A549 (cell line): Measurements from ENCODE around the gene PVALEF. TPM values are rescaled to one million over a fixed set of nuclear protein-coding genes. Genes with fewer than 3 reads are reported as not detected.

Experiments
- ATAC-seq, 2 experiments: fragments of 200-7000 bp in 1 of 2; fragments of >200 bp in 1 of 2; cut with Nextera tagmentation in 1 of 2; cut with Tn5 transposase in 1 of 2; 3 replicates each; pipeline versions ENCODE4 v1.8.0 to v1.9.1; 2018 to 2020; ENCODE audit warnings: mild to moderate bottlenecking in 1 of 2, moderate library complexity in 1 of 2
- CTCF ChIA-PET: fragments of 300-600 bp; sonication (Branson Sonifier 250); formaldehyde crosslinking; extraction: SDS; loops from one replicate; lab custom pipeline; 2021; ENCODE audit warnings: antibody characterized with exemption, inconsistent platforms; lab: Yijun Ruan, JAX
- POLR2A ChIA-PET: fragments of 350-600 bp; formaldehyde crosslinking; extraction: SDS; loops from one replicate; lab custom pipeline; 2021; ENCODE audit warnings: antibody characterized with exemption, inconsistent platforms; lab: Yijun Ruan, JAX
- DNase-seq, 2 experiments: peaks; one replicate each; pipeline versions ENCODE4 v3.0.0 to v3.0.0-alpha.2; 2011 to 2016; ENCODE audit warnings: low read depth in 1 of 2, low spot score in 1 of 2
- FAIRE-seq: peaks from 2 replicates; lab custom pipeline; 2011; peaks lifted over from hg19 to GRCh38; lab: Jason Lieb, UNC
- H3K27ac ChIP-seq, 2 experiments: fragments of >200 bp; sonication (Bioruptor Twin); formaldehyde crosslinking; 3 replicates each; pipeline ENCODE4 v1.5.1; 2016 to 2017
- H3K4me1 ChIP-seq: fragments of >200 bp; sonication (Bioruptor Twin); formaldehyde crosslinking; 3 replicates; pipeline ENCODE4 v1.6.1; 2016
- H3K4me2 ChIP-seq: fragments of >200 bp; sonication (Bioruptor Twin); formaldehyde crosslinking; 3 replicates; pipeline ENCODE4 v1.6.1; 2016
- H3K4me3 ChIP-seq: fragments of >200 bp; sonication (Bioruptor Twin); formaldehyde crosslinking; 3 replicates; pipeline ENCODE4 v1.5.1; 2016
- H3K9me3 ChIP-seq: fragments of >200 bp; sonication (Bioruptor Twin); formaldehyde crosslinking; 3 replicates; pipeline ENCODE4 v1.6.1; 2016
- BCL3 ChIP-seq: fragments of >200 bp; sonication (Bioruptor Twin); formaldehyde crosslinking; IDR thresholded peaks from 3 replicates; pipeline ENCODE4 v1.6.1; 2016
- CBX2 ChIP-seq: fragments of 200-600 bp; sonication (generic); IDR thresholded peaks from 2 replicates; pipeline ENCODE4 v1.6.1; 2016; ENCODE audit warnings: low read depth, mild to moderate bottlenecking, borderline replicate concordance
- CTCF ChIP-seq: fragments of >200 bp; sonication (Bioruptor Twin); formaldehyde crosslinking; IDR thresholded peaks from 3 replicates; pipeline ENCODE4 v1.5.1; 2016
- EHF ChIP-seq: fragments of 250-450 bp; sonication (Bioruptor Pico); IDR thresholded peaks from 2 replicates; pipeline ENCODE4 v1.5.0; 2020; ENCODE audit warnings: mild to moderate bottlenecking
- EHMT2 ChIP-seq: fragments of 200-600 bp; sonication (generic); IDR thresholded peaks from 2 replicates; pipeline ENCODE4 v1.6.1; 2016; ENCODE audit warnings: antibody characterized with exemption, low read depth, mild to moderate bottlenecking, moderate library complexity
- HOXA7 ChIP-seq: fragments of 250-450 bp; sonication (Bioruptor Pico); IDR thresholded peaks from 2 replicates; pipeline ENCODE4 v1.5.0; 2020; ENCODE audit warnings: mild to moderate bottlenecking, moderate library complexity
- HOXB13 ChIP-seq: fragments of 250-450 bp; sonication (Bioruptor Pico); IDR thresholded peaks from 2 replicates; pipeline ENCODE4 v1.5.0; 2020; ENCODE audit warnings: low read depth, mild to moderate bottlenecking, moderate library complexity
- HOXB5 ChIP-seq: fragments of 250-450 bp; sonication (Bioruptor Pico); IDR thresholded peaks from 2 replicates; pipeline ENCODE4 v1.5.0; 2020; ENCODE audit warnings: mild to moderate bottlenecking, moderate library complexity
- JUN ChIP-seq, 2 experiments: fragments of >200 bp; sonication (Bioruptor Twin); formaldehyde crosslinking; IDR thresholded peaks; 2 replicates in 1 of 2; 3 replicates in 1 of 2; pipeline ENCODE4 v1.6.1; 2016 to 2017
- NFE2L2 ChIP-seq: fragments of 150-350 bp; conservative IDR thresholded peaks from 2 replicates; pipeline ENCODE4 v1.6.1; 2014; ENCODE audit warnings: low read length
- NR3C1 ChIP-seq: fragments of >200 bp; sonication (Bioruptor Twin); formaldehyde crosslinking; IDR thresholded peaks from 3 replicates; pipeline ENCODE4 v1.6.1; 2017
- PHF8 ChIP-seq: fragments of 200-600 bp; sonication (generic); IDR thresholded peaks from 2 replicates; pipeline ENCODE4 v1.6.1; 2016; ENCODE audit warnings: low read depth, mild to moderate bottlenecking, antibody characterized with exemption, moderate library complexity, borderline replicate concordance
- POLR2A ChIP-seq: IDR thresholded peaks from 2 replicates; pipeline ENCODE4 v1.6.1; 2012; ENCODE audit warnings: mild to moderate bottlenecking, low read length
- POLR2AphosphoS2 ChIP-seq: conservative IDR thresholded peaks from 2 replicates; pipeline ENCODE4 v1.6.1; 2012; ENCODE audit warnings: low read length, improper control_type of control experiment, inconsistent platforms
- RAD21 ChIP-seq, 2 experiments: fragments of >200 bp in 1 of 2; sonication (Bioruptor Twin) in 1 of 2; formaldehyde crosslinking in 1 of 2; IDR thresholded peaks in 1 of 2; conservative IDR thresholded peaks in 1 of 2; 2 replicates in 1 of 2; 3 replicates in 1 of 2; pipeline ENCODE4 v1.6.1; 2012 to 2018; ENCODE audit warnings: inconsistent platforms in 1 of 2
- RFX5 ChIP-seq: fragments of 450-650 bp; IDR thresholded peaks from 2 replicates; pipeline ENCODE4 v1.7.1; 2014; ENCODE audit warnings: antibody characterized with exemption, mild to moderate bottlenecking, moderate library complexity
- TFCP2L1 ChIP-seq: fragments of 250-450 bp; sonication (Bioruptor Pico); IDR thresholded peaks from 2 replicates; pipeline ENCODE4 v1.5.0; 2021; ENCODE audit warnings: mild to moderate bottlenecking
- ZC3H11A ChIP-seq: fragments of 450-650 bp; IDR thresholded peaks from 2 replicates; pipeline ENCODE4 v1.6.1; 2014; ENCODE audit warnings: antibody characterized with exemption, mild to moderate bottlenecking
- ZFP36 ChIP-seq: fragments of 450-650 bp; IDR thresholded peaks from 2 replicates; pipeline ENCODE4 v1.6.1; 2014; ENCODE audit warnings: borderline replicate concordance; ENCODE audit not compliant: partially characterized antibody
- ZNF302 ChIP-seq: fragments of 250-450 bp; sonication (Bioruptor Pico); IDR thresholded peaks from 2 replicates; pipeline ENCODE4 v1.9.0; 2021; ENCODE audit warnings: inconsistent platforms, mild to moderate bottlenecking, moderate library complexity
- ZSCAN20 ChIP-seq: fragments of 250-450 bp; sonication (Bioruptor Pico); IDR thresholded peaks from 2 replicates; pipeline ENCODE4 v1.8.0; 2022; ENCODE audit warnings: mild to moderate bottlenecking, moderate library complexity
- WGBS: methylation state at CpG from one replicate; pipeline ENCODE4 v1.1.6; 2017; ENCODE audit errors: missing lambda C conversion rate; 5-methylcytosine and 5-hydroxymethylcytosine counted together
- polyA plus RNA-seq, 4 experiments: library from polyadenylated mRNA; depleted of rRNA in 3 of 4; stranded (reverse); fragments of >200 nt; fragmentation: RNase III in 1 of 4; extraction: RNeasy Plus Mini Kit Qiagen cat#74134 plus additional on column Dnase treatment in 1 of 4; gene quantifications; 2 replicates in 3 of 4; 3 replicates in 1 of 4; pipeline ENCODE4 v1.2.3, GENCODE V29; 2011 to 2017
- TF ChIP-seq, protein P1 (sequence below): fragments of 450-650 bp; IDR thresholded peaks from 2 replicates; pipeline ENCODE4 v1.6.1; 2014; ENCODE audit warnings: antibody characterized with exemption
- TF ChIP-seq, protein P2 (sequence below): IDR thresholded peaks from 2 replicates; pipeline ENCODE4 v1.6.1; 2012

The PVALEF gene
- polyA plus RNA-seq, 2 of the 4 experiments (the other 2 are of a cell fraction) = not detected

DNA sequence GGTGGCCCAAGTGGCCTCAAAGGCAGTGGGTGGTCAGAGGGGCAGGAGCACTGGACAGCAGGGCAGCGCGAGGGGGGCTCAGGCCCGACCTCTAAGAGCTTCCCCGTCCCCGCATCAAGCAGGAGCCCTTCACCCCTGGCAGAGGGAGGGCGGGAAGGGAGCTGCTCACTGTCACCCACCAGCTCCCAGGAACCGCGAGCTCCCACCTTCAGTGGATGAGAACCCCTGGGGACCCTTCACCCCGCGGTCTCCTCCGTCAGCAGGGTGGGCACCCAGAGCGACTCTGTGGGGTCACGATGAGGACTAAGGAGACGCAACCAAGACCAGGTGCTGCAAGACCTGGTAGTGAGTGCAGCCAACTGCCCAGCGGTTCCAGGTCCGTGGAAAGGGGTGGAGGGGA lies 43.8 kb downstream of the PVALEF start:
- Histone ChIP-seq H3K4me2 (no peak overlapping the region), H3K27ac (no peak overlapping the region), H3K4me3 (no peak overlapping the region), H3K4me1 (no peaks in the 10 kb centered on the region), H3K9me3 (no peaks in the 10 kb centered on the region)
- TF ChIP-seq NR3C1 (no peak), BCL3 (no peak), RFX5 (no peak), RAD21 (conservative IDR thresholded peaks at IDR 0.05 in 1 of 2, IDR thresholded peaks at IDR 0.05 in 1 of 2) (no peak), ZFP36 (no peak), CBX2 (no peak), ZSCAN20 (CRISPR knock-in tag) (no peak), POLR2A (no peak)
- TF ChIP-seq, protein P1, sequence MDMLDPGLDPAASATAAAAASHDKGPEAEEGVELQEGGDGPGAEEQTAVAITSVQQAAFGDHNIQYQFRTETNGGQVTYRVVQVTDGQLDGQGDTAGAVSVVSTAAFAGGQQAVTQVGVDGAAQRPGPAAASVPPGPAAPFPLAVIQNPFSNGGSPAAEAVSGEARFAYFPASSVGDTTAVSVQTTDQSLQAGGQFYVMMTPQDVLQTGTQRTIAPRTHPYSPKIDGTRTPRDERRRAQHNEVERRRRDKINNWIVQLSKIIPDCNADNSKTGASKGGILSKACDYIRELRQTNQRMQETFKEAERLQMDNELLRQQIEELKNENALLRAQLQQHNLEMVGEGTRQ = no peak
- FAIRE-seq (no peak), ATAC-seq (no peak), DNase-seq (no peak)
- ChIA-PET POLR2A (no interaction called here), CTCF (interaction anchor here (1.0 to 3.6 kb wide), 2 partner anchors 11 to 66 kb away, joined by 4 to 19 read pairs; no protein-coding TSS in a partner anchor)
- WGBS = 86% methylated on average over 15 of the region's 16 CpGs

DNA sequence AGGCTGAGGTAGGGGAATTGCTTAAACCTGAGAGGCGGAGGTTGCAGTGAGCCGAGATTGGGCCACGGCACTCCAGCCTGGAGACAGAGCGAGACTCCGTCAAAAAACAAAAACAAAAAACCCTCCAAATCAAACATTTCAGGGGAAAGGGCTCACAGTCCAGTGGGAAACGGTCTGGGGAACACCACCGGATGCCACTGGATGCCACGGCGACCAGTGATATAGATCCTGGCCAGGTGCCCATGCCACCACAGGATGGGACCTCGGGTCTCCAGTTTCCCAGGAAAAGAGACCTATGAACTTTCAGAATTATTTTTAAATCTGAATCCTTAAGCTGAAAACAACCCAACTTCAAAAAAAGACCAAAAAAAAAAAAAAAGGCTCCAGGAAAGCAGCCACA lies 45.2 kb downstream of the PVALEF start:
- no peak overlapping the region for H3K4me2 ChIP-seq

More for the DNA sequence above, 45.2 kb downstream of the PVALEF start:
- H3K4me1 ChIP-seq = no peaks in the 10 kb centered on the region
- H3K4me3 ChIP-seq = no peak overlapping the region
- no peaks in the 10 kb centered on the region for H3K9me3 ChIP-seq
- POLR2A ChIA-PET = no interaction called here
- TF ChIP-seq ZSCAN20 (CRISPR knock-in tag) (no peak), NR3C1 (no peak), HOXB5 (no peak), CBX2 (no peak), CTCF (no peak), NFE2L2 (no peak), POLR2AphosphoS2 (no peak), JUN (IDR thresholded peaks at IDR 0.05) (no peak), HOXB13 (no peak), EHF (no peak), RAD21 (conservative IDR thresholded peaks at IDR 0.05 in 1 of 2, IDR thresholded peaks at IDR 0.05 in 1 of 2) (no peak), TFCP2L1 (no peak), ZC3H11A (no peak), HOXA7 (CRISPR knock-in tag) (no peak), BCL3 (no peak), PHF8 (no peak), ZNF302 (CRISPR knock-in tag) (no peak), EHMT2 (no peak)
- TF ChIP-seq, protein P2, sequence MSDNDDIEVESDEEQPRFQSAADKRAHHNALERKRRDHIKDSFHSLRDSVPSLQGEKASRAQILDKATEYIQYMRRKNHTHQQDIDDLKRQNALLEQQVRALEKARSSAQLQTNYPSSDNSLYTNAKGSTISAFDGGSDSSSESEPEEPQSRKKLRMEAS = no peak
- CTCF ChIA-PET = interaction anchor here (0.8 to 3.0 kb wide), 7 partner anchors 8 to 68 kb away, joined by 3 to 15 read pairs (median 4); partner anchors contain the start of gene CEP131
- FAIRE-seq (no peak), DNase-seq (no peak), ATAC-seq (no peak)
- no peak overlapping the region for H3K27ac ChIP-seq
- 82% methylated on average over 10 of the region's 10 CpGs for WGBS
